GM10248 (cell line): ENCODE results near the gene ITIH4.

Source experiments
- CTCF ChIA-PET: fragments of 300-600 bp; sonication (Branson Sonifier 250); formaldehyde crosslinking; extraction: SDS; loops from one replicate; lab custom pipeline; 2021; ENCODE audit warnings: antibody characterized with exemption; lab: Yijun Ruan, JAX
- POLR2A ChIA-PET: fragments of 350-650 bp; sonication (Branson Sonifier 250); formaldehyde crosslinking; extraction: SDS; loops from one replicate; lab custom pipeline; 2020; ENCODE audit warnings: antibody characterized with exemption; lab: Yijun Ruan, JAX
- DNase-seq: peaks from one replicate; pipeline ENCODE4 v3.0.0; 2012; ENCODE audit errors: extremely low spot score
- TF ChIP-seq, protein P1 (sequence below): IDR thresholded peaks from 2 replicates; pipeline ENCODE4 v1.5.1; 2012; ENCODE audit warnings: mild to moderate bottlenecking, low read depth; ENCODE audit errors: extremely low read depth, missing control alignments, control extremely low read depth

Gene ITIH4

GRCh38 chr3:52830535-52831258, at the start of gene ITIH4:
Gene ITIH4 (minus strand): TSS chr3:52830672. CDS start chr3:52830642, 30 bp downstream.
- DNase-seq = no peak
- ChIA-PET CTCF (no interaction called here), POLR2A (no interaction called here)
- TF ChIP-seq, protein P1, sequence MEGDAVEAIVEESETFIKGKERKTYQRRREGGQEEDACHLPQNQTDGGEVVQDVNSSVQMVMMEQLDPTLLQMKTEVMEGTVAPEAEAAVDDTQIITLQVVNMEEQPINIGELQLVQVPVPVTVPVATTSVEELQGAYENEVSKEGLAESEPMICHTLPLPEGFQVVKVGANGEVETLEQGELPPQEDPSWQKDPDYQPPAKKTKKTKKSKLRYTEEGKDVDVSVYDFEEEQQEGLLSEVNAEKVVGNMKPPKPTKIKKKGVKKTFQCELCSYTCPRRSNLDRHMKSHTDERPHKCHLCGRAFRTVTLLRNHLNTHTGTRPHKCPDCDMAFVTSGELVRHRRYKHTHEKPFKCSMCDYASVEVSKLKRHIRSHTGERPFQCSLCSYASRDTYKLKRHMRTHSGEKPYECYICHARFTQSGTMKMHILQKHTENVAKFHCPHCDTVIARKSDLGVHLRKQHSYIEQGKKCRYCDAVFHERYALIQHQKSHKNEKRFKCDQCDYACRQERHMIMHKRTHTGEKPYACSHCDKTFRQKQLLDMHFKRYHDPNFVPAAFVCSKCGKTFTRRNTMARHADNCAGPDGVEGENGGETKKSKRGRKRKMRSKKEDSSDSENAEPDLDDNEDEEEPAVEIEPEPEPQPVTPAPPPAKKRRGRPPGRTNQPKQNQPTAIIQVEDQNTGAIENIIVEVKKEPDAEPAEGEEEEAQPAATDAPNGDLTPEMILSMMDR = no peak

DNA sequence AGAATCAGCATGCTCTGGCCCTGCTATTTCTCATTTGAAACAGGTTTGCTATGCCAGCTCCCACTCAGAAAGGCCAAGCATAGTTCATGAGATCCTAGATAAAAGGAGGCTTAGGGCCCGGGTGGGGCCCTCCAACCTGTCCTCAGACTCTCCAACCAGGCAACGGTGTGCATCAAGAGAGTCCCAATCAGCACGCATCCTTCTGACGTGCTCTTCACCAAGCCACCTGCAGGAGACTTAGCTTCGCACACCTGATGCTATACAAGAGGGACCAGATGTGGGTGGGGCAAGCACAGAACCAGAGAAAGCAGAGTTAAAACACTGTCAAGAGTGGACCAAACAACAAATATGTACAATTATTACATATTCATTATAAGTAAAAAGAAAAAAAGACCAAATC, 49.6 kb upstream of the ITIH4 start:
- ChIA-PET CTCF (interaction anchor here (1.0 to 6.3 kb wide), 12 partner anchors 9 to 145 kb away, joined by 3 to 39 read pairs (median 4); partner anchors contain the start of gene STIMATE), POLR2A (interaction anchor here (0.7 kb wide), 1 partner anchor 12 kb away, joined by 3 read pairs; no protein-coding TSS in a partner anchor)
- no peak for DNase-seq
- TF ChIP-seq, protein P1 = no peak

DNA sequence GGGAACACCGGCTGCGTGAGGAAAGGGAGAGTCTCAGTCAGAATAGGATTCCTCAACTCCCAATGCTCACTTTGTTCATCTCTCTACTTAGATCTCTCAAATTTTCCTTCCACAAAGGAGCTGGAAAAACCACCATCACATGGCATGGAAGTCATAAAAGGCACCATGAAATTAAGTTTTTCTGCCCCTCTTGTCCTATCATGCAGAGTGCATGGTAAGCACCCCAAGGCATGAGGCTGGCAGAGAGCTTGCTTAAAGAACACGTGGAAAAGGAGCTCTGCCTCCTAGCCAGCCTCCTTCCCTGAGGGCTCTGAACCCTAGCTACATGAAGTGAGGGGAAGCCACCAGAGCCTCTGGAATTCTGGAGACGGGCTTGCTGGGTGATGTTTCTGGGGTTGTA, 49.1 kb upstream of the ITIH4 start:
- TF ChIP-seq, protein P1 = no peak
- CTCF ChIA-PET = interaction anchor here (1.0 to 6.3 kb wide), 12 partner anchors 9 to 146 kb away, joined by 3 to 39 read pairs (median 4); partner anchors contain the start of gene STIMATE
- DNase-seq = no peak
- POLR2A ChIA-PET = no interaction called here

- POLR2A ChIA-PET = no interaction called here
- CTCF ChIA-PET = interaction anchor here (1.0 to 6.3 kb wide), 10 partner anchors 10 to 146 kb away, joined by 3 to 39 read pairs (median 4); no protein-coding TSS in a partner anchor
- TF ChIP-seq, protein P1 = no peak
- DNase-seq = no peak
These were observed 48.6 kb upstream of the ITIH4 start for GRCh38 chr3:52879090-52879489.

DNA sequence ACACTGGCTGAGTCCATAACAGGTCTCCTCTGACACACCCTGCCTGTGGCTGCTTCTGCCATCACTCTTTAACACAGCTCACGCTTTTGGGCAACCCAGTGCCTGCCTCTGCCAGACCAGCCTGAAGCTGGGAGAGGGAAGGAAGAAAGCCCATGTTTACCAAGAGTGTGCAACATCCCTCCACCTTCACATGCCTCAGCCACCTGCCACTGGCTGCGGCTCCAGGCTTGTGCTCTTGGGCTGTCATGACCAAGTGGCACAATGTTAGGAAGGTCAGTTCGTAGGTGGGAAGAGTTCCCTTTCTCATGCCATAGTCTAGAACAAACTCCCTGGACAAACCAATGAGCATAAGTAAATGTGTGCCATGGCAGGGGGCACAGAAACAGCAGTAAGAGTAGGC, 46.6 kb upstream of the ITIH4 start:
- TF ChIP-seq, protein P1 = no peak
- no peak for DNase-seq
- ChIA-PET CTCF (interaction anchor here (0.8 kb wide), 1 partner anchor 10 kb away, joined by 3 read pairs; no protein-coding TSS in a partner anchor), POLR2A (no interaction called here)

GRCh38 chr3:52874864-52875587, 44.6 kb upstream of the ITIH4 start:
- ChIA-PET POLR2A (no interaction called here), CTCF (interaction anchor here (1.0 to 1.5 kb wide), 4 partner anchors 8 to 77 kb away, joined by 3 to 6 read pairs (median 4); no protein-coding TSS in a partner anchor)
- no peak for DNase-seq
- TF ChIP-seq, protein P1 = no peak
